Ishikawa (cell line): ENCODE measurements around the gene LRRC63.

ENCODE experiments used
- CEBPB ChIP-seq: IDR thresholded peaks from 2 replicates; pipeline ENCODE4 v1.6.1; 2012
- CREB1 ChIP-seq: IDR thresholded peaks from 2 replicates; pipeline ENCODE4 v1.6.1; 2012; ENCODE audit warnings: low read depth
- EGR1 ChIP-seq: IDR thresholded peaks from 2 replicates; pipeline ENCODE4 v1.6.1; 2012
- EP300 ChIP-seq: IDR thresholded peaks from 2 replicates; pipeline ENCODE4 v1.6.1; 2012; ENCODE audit warnings: borderline replicate concordance
- FOXM1 ChIP-seq: IDR thresholded peaks from 2 replicates; pipeline ENCODE4 v1.6.1; 2012; ENCODE audit warnings: low read depth, borderline replicate concordance
- NFIC ChIP-seq: IDR thresholded peaks from 2 replicates; pipeline ENCODE4 v1.6.1; 2012
- RAD21 ChIP-seq: IDR thresholded peaks from 2 replicates; pipeline ENCODE4 v1.6.1; 2012; ENCODE audit warnings: low read depth
- YY1 ChIP-seq: IDR thresholded peaks from 2 replicates; pipeline ENCODE4 v1.6.1; 2012; ENCODE audit warnings: low read depth
- ZBTB7A ChIP-seq: IDR thresholded peaks from 2 replicates; pipeline ENCODE4 v1.6.1; 2012; ENCODE audit warnings: low read depth
- TF ChIP-seq, protein P1 (sequence below): IDR thresholded peaks from 2 replicates; pipeline ENCODE4 v1.6.1; 2012
- TF ChIP-seq, protein P2 (sequence below): IDR thresholded peaks from 2 replicates; pipeline ENCODE4 v1.6.1; 2012; ENCODE audit warnings: low read depth, mild to moderate bottlenecking

DNA sequence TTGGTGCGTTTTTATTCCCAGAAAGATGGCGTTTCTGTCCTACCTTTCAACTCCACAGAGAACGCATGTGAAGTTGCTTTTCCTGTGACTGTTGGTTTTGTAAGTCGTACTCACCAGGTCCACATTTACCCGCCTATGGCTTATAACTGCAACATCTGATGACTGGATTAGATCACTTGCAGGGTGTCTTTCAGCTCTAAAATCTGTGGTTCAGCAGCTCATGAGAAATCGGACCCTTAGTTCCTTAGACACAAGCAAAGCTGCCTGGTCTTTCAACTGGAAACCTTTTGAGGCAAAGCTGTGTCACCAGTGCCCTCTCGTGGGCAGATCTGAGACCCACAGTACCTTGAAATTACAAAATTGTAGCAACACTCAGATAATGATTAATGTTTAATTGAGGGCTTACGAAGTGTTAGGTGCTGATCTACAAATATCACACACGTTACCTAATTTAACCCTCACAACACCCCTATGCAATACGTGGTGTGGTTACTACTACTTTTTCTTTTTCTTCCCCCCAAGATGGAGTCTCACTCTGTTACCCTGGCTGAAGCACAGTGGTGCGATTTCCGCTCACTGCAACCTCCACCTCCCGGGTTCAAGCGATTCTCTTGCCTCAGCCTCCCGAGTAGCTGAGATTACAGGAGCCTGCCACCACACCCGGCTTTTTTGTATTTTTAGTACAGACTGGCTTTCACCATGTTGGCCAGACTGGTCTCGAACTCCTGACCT lies 109.9 kb downstream of the LRRC63 start:
- TF ChIP-seq, protein P1, sequence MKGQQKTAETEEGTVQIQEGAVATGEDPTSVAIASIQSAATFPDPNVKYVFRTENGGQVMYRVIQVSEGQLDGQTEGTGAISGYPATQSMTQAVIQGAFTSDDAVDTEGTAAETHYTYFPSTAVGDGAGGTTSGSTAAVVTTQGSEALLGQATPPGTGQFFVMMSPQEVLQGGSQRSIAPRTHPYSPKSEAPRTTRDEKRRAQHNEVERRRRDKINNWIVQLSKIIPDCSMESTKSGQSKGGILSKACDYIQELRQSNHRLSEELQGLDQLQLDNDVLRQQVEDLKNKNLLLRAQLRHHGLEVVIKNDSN: no peak
- no peak for TF ChIP-seq EP300
- TF ChIP-seq FOXM1: no peak
- peak; percentile 90 for TF ChIP-seq RAD21
- no peak for TF ChIP-seq CEBPB
- TF ChIP-seq, protein P2, sequence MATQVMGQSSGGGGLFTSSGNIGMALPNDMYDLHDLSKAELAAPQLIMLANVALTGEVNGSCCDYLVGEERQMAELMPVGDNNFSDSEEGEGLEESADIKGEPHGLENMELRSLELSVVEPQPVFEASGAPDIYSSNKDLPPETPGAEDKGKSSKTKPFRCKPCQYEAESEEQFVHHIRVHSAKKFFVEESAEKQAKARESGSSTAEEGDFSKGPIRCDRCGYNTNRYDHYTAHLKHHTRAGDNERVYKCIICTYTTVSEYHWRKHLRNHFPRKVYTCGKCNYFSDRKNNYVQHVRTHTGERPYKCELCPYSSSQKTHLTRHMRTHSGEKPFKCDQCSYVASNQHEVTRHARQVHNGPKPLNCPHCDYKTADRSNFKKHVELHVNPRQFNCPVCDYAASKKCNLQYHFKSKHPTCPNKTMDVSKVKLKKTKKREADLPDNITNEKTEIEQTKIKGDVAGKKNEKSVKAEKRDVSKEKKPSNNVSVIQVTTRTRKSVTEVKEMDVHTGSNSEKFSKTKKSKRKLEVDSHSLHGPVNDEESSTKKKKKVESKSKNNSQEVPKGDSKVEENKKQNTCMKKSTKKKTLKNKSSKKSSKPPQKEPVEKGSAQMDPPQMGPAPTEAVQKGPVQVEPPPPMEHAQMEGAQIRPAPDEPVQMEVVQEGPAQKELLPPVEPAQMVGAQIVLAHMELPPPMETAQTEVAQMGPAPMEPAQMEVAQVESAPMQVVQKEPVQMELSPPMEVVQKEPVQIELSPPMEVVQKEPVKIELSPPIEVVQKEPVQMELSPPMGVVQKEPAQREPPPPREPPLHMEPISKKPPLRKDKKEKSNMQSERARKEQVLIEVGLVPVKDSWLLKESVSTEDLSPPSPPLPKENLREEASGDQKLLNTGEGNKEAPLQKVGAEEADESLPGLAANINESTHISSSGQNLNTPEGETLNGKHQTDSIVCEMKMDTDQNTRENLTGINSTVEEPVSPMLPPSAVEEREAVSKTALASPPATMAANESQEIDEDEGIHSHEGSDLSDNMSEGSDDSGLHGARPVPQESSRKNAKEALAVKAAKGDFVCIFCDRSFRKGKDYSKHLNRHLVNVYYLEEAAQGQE: no peak
- no peak for TF ChIP-seq ZBTB7A
- no peak for TF ChIP-seq YY1
- TF ChIP-seq CREB1: no peak
- no peak for TF ChIP-seq NFIC
- TF ChIP-seq EGR1: no peak
